COLO668 (cell line): ENCODE data around the gene WAPL.

Experiments used
- DNase-seq: peaks from one replicate; lab custom pipeline; 2025; ENCODE audit not compliant: unreplicated experiment; lab: John Stamatoyannopoulos, UW

WAPL gene

GRCh38 chr10:86481761-86482160, 39.8 kb downstream of the WAPL start:
- DNase-seq: peak; percentile 1

DNA sequence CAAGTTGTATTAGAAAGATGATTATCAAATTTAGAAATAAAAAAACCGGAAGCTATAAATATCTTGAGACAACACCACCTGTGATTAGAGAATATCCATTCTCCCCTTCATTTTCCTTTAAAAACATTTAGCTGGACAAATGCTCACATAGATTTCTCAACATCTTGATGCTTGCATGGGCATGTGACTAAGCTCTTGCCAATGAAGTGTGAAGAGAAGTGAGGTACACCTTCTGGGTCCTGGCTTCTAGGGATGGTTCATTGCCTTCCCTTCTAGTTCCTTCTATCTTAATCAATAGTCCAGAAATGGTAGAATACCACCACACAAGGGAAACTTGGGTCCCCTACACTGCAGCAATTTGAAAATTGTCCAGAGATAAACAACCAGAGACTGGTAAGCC, 41.0 kb downstream of the WAPL start:
- no peak for DNase-seq

- no peak for DNase-seq
Observed at GRCh38 chr10:86472061-86472460, 49.5 kb downstream of the WAPL start.

DNA sequence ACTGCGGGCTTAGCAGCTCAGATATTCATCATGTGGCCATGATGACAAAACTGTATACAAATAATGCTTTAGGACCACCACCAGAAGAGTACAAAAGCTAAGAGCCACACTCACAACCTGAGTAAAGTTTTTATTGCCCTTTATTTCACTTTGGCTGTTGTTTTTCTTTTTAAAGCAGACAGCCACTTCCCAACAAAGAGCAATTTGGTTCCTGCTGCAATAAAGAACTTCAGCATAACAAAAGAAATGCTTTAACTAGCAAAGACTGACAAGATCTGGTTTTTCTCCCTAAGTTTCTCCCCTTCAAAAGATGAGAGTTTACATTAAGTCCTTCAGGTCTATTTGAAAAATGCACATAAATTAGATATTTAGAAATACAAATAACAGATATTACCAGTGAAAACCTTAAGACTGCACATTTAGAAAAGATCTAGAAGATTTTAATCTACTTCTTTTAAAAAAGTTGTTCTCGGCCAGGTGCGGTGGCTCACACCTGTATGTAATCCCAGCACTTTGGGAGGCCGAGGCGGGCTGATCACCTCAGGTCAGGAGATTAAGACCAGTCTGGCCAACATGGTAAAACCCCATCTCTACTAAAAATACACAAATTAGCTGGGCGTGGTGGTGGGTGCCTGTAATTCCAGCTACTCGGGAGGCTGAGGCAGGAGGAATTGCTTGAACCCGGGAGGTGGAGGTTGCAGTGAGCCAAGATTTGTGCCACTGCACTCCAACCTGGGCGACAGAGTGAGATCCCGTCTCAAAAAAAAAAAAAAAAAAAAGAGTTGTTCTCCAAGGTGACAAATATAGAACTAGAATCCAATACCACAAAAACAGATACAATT, 59.4 kb downstream of the WAPL start:
- DNase-seq: no peak

- DNase-seq: no peak
Observed at GRCh38 chr10:86451604-86451960, 70.0 kb downstream of the WAPL start.

DNA sequence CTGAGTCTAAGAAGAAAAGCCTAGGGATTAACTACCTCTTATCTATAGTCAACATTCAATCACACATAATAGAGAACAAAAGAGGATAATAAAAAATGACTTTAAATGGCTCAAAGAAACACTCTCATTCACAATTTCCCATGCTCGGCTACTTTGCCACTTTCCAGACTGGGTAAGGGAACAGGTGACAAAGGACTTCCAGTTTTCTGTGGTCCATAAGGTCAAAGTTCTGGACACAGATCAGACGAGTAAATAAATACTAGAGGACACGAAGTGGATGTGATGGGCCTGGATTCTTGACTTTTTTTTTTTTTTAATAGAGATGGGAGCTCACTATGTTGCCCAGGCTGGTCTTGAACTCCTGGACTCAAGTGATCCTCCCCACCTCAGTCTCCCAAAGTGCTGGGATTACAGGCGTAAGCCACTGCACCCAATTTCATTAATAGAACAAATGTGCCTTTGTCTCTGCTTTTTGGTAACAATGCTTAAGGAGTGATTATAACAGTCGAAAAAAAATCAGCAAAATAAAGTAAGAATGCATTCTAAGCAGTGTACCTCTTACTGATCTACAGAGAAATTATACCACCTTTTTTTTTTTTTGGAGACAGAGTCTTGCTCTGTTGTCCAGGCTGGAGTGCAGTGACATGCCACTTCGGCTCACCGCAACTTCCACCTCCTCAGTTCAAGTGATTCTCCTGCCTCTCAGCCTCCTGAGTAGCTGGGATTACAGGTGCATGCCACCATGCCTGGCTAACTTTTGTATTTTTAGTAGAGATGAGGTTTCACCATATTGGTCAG, 70.6 kb downstream of the WAPL start:
- no peak for DNase-seq

DNA sequence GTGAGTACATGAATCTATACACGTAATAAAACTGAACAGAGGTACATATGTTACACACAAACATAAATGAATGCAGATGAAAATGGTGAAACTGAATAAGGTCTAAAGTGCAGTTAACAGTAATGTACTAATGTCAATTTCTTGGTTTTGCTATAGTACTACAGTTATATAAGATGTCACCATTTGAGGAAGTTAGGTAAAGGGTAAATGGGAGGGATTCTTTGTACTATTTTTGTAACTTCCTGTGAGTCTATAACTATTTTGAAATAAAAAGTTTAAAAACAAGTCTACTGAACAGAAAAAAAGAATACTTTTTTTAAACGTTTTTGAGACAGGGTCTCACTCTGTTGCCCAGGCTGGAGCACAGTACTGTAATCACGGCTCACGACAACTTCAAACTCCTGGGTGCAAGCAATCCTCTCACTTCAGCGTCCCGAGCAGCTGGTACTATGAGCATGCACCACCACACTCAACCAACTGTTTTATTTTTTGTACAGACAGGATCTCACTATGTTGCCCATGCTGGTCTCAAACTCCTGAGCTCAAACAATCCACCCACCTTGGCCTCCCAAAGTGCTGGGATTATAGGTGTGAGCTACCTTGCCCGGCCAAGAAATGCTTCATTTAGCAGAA, 71.5 kb downstream of the WAPL start:
- DNase-seq: no peak

- no peak for DNase-seq
Observed at GRCh38 chr10:86447432-86447831, 74.2 kb downstream of the WAPL start.

DNA sequence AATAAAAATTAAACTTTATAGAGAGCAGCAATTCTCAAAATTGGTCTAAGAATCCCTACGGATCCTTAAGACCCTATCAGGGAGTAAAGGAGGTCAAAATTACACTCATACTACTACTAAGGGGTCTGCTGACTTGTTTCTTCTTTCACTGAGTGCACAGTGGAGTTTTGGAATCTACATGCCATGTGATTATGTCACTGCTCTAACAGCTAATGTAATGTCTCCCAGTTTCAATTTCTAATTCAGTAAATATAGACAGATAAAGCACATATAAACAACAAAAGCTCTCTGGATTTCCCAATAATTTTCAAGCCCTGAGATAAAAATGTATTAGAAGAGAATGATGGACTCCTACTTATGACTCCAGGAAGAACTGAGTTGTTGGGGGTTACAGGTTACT, 74.6 kb downstream of the WAPL start:
- no peak for DNase-seq

DNA sequence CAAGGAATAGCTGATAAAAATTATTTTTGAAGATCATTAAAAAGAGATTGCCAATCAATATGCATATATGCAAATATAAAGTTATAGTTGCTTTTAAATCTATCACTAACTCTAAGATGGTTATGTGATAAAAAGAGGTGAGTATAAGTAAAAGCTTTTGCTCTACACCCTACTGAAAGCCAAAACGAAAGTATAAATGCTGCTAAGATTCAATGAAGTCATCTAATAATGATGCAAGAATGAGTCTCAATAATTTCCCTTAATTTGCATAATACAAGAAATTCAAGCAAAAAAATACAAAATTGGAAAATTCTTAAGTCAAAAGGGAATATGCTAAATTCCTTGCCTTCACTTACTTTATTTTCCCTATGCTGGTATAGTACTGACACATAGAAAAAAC, 75.2 kb downstream of the WAPL start:
- no peak for DNase-seq

GRCh38 chr10:86443936-86444335, 77.7 kb downstream of the WAPL start:
- DNase-seq: no peak

DNA sequence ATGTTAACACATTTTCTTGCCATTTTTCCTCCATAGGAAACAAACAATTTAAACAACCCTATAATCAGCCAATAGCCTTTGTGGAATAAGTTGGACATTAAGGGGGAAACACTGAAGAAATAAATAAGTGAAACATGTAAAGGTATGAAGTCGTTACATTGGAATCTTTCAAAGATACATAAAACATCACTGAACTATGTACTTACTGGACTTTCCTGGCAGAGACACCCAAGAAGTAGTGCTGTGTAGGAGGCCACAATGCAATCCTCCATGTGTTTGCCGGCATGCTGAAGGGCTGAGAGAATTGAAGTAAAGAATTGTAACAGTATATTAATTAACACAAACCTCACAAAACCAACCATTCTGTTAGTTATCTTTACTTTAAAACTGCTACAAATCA, 78.5 kb downstream of the WAPL start:
- no peak for DNase-seq

DNA sequence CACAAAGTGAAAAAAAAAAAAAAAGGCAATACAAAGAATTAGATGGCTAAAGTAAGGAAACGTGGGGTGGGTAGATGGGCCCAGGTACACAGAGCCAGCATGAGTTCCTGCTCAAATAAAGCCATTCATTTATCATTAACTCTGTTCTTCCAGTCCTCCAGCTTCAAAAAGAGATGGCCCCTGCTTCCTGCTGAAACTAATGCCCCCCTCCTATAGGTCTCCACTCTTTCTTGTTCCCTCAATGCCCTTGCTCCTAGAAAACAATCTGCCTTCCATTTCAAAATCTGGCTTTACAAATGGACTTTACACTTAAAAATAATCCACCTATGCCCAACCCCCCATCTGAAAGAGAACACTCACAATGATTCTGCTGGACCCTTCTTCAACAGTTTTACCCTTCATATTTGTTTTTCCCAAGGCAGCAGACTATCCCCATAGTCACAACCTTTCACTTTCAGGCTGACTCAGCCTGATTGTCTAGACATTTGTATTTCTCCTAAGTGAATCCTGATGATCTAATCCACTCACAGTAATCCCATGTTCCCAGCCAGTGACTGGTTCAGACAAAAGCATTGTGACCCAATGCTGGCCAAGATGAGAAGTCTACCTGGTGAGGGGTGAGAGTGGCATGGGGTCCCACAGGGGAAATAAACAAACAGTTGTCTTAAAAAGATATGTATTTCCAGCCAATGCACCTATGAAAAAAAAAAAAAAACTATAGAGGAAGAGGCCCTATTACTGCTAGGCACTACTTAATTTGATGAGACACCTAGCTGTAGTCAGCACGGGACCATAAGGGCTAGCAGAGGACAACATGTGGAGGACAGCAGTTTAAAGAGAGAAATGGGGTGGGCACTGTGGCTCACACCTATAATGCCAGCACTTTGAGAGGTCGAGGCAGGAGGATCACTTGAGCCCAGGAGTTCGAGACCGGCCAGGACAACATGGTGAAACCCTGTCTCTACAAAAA, 80.4 kb downstream of the WAPL start:
- DNase-seq: no peak

DNA sequence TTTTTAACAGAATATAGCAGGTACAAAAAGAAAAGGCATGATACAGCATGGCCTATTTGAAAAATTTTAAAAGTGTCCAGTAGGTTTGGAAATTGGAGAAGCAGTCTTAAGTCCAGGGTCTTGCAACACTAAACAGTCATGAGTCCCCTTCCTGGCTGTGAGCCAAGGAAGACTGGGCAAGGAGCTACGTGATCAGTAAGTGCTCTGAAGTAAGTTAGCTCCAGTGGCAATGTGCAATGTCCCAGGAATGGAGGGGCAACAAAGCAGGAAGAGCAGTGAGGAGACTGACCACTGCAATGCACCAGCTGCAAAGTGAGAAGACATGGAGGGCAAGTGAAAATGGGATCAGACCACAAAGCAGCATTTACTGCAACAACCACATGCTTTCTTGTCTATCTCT, 82.0 kb downstream of the WAPL start:
- DNase-seq: no peak

- DNase-seq: no peak
Observed at GRCh38 chr10:86438091-86438749, 83.4 kb downstream of the WAPL start.

- no peak for DNase-seq
Observed at GRCh38 chr10:86437447-86437846, 84.1 kb downstream of the WAPL start.

- no peak for DNase-seq
Observed at GRCh38 chr10:86436963-86437362, 84.6 kb downstream of the WAPL start.

GRCh38 chr10:86434656-86435055, 86.9 kb downstream of the WAPL start:
- DNase-seq: no peak

DNA sequence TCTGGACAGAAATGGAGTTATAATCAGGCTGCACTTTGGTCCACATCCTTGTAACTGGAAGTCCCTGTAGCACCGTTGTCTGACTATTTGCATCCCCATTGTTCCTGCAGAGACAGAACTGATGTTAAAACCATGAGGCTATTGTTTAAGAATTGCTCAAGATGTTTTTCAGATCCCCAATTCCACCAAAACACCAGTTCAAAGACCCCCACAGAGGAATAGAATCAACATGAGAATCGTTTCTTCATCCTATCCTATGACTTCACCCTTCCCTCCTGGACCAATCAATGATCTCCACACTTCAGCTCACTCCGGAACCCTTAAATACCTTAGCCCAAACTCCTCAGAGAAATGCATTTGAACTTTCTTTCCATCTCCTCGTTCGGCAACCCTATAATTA, 97.9 kb downstream of the WAPL start:
- DNase-seq: no peak

GRCh38 chr10:86419101-86419500, 102.5 kb downstream of the WAPL start:
- no peak for DNase-seq
